ENCODE results near the gene ROBO1.

The ROBO1 gene

GRCh38 chr3:78845605-78846004, 922.2 kb downstream of the ROBO1 start:
- Histone ChIP-seq H3K4me3 (ENCODE audit: low read length) (no peak overlapping the region), H4K20me1 (ENCODE audit: insufficient read depth, low read length) (no peaks in the 10 kb centered on the region), H3F3A (ENCODE audit: insufficient read depth, low read length) (no peaks in the 10 kb centered on the region), H3K9me2 (replicated peaks; ENCODE audit: insufficient read depth, low read length) (no peaks in the 10 kb centered on the region), H3K27me3 (replicated peaks; ENCODE audit: insufficient read depth, low read length) (no peaks in the 10 kb centered on the region), H3K36me3 (replicated peaks; ENCODE audit: insufficient read depth, low read length) (no peaks in the 10 kb centered on the region), H3K27ac (ENCODE audit: low read length) (no peak overlapping the region), H3K4me2 (ENCODE audit: low read depth, low read length) (no peak overlapping the region), H3K4me1 (ENCODE audit: low read length) (no peaks in the 10 kb centered on the region), H3K9ac (ENCODE audit: low read length) (no peak overlapping the region), H2AFZ (ENCODE audit: low read length) (no peak overlapping the region), H3K79me2 (ENCODE audit: low read length) (no peaks in the 10 kb centered on the region), H3K9me3 (replicated peaks; ENCODE audit: insufficient read depth, low read length) (no peaks in the 10 kb centered on the region)
- TF ChIP-seq EZH2 (optimal IDR thresholded peaks at IDR 0.05; ENCODE audit: low read depth, low read length) = no peak
- no peak for TF ChIP-seq EZH2phosphoT487 (IDR thresholded peaks at IDR 0.05; ENCODE audit: low read length)
- no peak for TF ChIP-seq CTCF (IDR thresholded peaks at IDR 0.05; ENCODE audit: low read length)
- DNase-seq = no peak

GRCh38 chr3:78844307-78844706, 923.5 kb downstream of the ROBO1 start:
- no peaks in the 10 kb centered on the region for H3F3A ChIP-seq (ENCODE audit: insufficient read depth, low read length)
- DNase-seq = no peak
- no peak overlapping the region for H3K4me3 ChIP-seq (ENCODE audit: low read length)
- H3K4me2 ChIP-seq (ENCODE audit: low read depth, low read length) = no peak overlapping the region
- no peaks in the 10 kb centered on the region for H3K9me2 ChIP-seq (replicated peaks; ENCODE audit: insufficient read depth, low read length)
- no peaks in the 10 kb centered on the region for H3K79me2 ChIP-seq (ENCODE audit: low read length)
- no peaks in the 10 kb centered on the region for H3K4me1 ChIP-seq (ENCODE audit: low read length)
- no peak overlapping the region for H3K9ac ChIP-seq (ENCODE audit: low read length)
- H3K36me3 ChIP-seq (replicated peaks; ENCODE audit: insufficient read depth, low read length) = no peaks in the 10 kb centered on the region
- TF ChIP-seq EZH2 (optimal IDR thresholded peaks at IDR 0.05; ENCODE audit: low read depth, low read length) = no peak
- no peaks in the 10 kb centered on the region for H3K9me3 ChIP-seq (replicated peaks; ENCODE audit: insufficient read depth, low read length)
- no peak overlapping the region for H2AFZ ChIP-seq (ENCODE audit: low read length)
- no peak overlapping the region for H3K27ac ChIP-seq (ENCODE audit: low read length)
- H4K20me1 ChIP-seq (ENCODE audit: insufficient read depth, low read length) = no peaks in the 10 kb centered on the region
- no peaks in the 10 kb centered on the region for H3K27me3 ChIP-seq (replicated peaks; ENCODE audit: insufficient read depth, low read length)

- Histone ChIP-seq H3K36me3 (replicated peaks; ENCODE audit: insufficient read depth, low read length) (no peaks in the 10 kb centered on the region), H3F3A (ENCODE audit: insufficient read depth, low read length) (no peaks in the 10 kb centered on the region), H3K9me2 (replicated peaks; ENCODE audit: insufficient read depth, low read length) (no peaks in the 10 kb centered on the region), H3K4me3 (ENCODE audit: low read length) (no peak overlapping the region), H2AFZ (ENCODE audit: low read length) (no peak overlapping the region), H3K79me2 (ENCODE audit: low read length) (no peaks in the 10 kb centered on the region), H3K27ac (ENCODE audit: low read length) (no peak overlapping the region), H3K9me3 (replicated peaks; ENCODE audit: insufficient read depth, low read length) (no peaks in the 10 kb centered on the region), H3K9ac (ENCODE audit: low read length) (no peak overlapping the region), H4K20me1 (ENCODE audit: insufficient read depth, low read length) (no peaks in the 10 kb centered on the region), H3K4me2 (ENCODE audit: low read depth, low read length) (no peak overlapping the region), H3K27me3 (replicated peaks; ENCODE audit: insufficient read depth, low read length) (no peaks in the 10 kb centered on the region), H3K4me1 (ENCODE audit: low read length) (no peaks in the 10 kb centered on the region)
- no peak for DNase-seq
- TF ChIP-seq EZH2phosphoT487 (IDR thresholded peaks at IDR 0.05; ENCODE audit: low read length) = no peak
- TF ChIP-seq CTCF (IDR thresholded peaks at IDR 0.05; ENCODE audit: low read length) = no peak
- no peak for TF ChIP-seq EZH2 (optimal IDR thresholded peaks at IDR 0.05; ENCODE audit: low read depth, low read length)
Measured at GRCh38 chr3:78839693-78840092, 928.1 kb downstream of the ROBO1 start.

- Histone ChIP-seq H3K4me2 (ENCODE audit: low read depth, low read length) (no peak overlapping the region), H3K79me2 (ENCODE audit: low read length) (no peaks in the 10 kb centered on the region), H3K27ac (ENCODE audit: low read length) (no peak overlapping the region), H3K9ac (ENCODE audit: low read length) (no peak overlapping the region), H3K9me2 (replicated peaks; ENCODE audit: insufficient read depth, low read length) (no peaks in the 10 kb centered on the region), H3K36me3 (replicated peaks; ENCODE audit: insufficient read depth, low read length) (no peaks in the 10 kb centered on the region), H3K9me3 (replicated peaks; ENCODE audit: insufficient read depth, low read length) (no peaks in the 10 kb centered on the region), H2AFZ (ENCODE audit: low read length) (no peak overlapping the region), H4K20me1 (ENCODE audit: insufficient read depth, low read length) (no peaks in the 10 kb centered on the region), H3K4me3 (ENCODE audit: low read length) (no peak overlapping the region), H3K4me1 (ENCODE audit: low read length) (no peaks in the 10 kb centered on the region), H3F3A (ENCODE audit: insufficient read depth, low read length) (no peaks in the 10 kb centered on the region), H3K27me3 (replicated peaks; ENCODE audit: insufficient read depth, low read length) (no peaks in the 10 kb centered on the region)
- TF ChIP-seq EZH2phosphoT487 (IDR thresholded peaks at IDR 0.05; ENCODE audit: low read length) (no peak), EZH2 (optimal IDR thresholded peaks at IDR 0.05; ENCODE audit: low read depth, low read length) (no peak), CTCF (IDR thresholded peaks at IDR 0.05; ENCODE audit: low read length) (no peak)
- DNase-seq = no peak
Measured at GRCh38 chr3:78838362-78838761, 929.4 kb downstream of the ROBO1 start.

Data from MM.1S (cell line).